ENCODE data around the gene NEK4.
"Not testable (repeated sequence)": the region's sequence is repeated elsewhere in the genome, so short reads cannot be mapped to it uniquely, and the experiment has no call there.

NEK4 gene

DNA sequence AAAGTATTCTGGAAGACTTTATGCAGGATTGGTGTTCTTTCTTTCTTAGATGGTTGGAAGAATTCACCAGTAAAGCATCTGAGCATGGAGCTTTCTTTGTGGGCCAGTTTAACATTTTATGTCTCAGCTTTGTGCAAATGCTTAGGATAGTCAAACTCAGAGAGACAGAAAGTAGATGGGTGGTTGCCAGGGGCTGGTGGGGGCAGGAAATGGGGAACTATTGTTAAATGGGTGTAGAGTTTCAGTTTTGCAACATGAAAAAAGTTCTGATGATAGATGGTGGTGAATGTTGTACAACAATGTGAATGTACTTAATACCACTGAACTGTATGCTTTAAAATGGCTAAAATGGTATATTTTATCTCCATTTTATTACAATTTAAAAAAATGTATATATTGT lies 40.1 kb downstream of the NEK4 start:
- no peak for DNase-seq

DNA sequence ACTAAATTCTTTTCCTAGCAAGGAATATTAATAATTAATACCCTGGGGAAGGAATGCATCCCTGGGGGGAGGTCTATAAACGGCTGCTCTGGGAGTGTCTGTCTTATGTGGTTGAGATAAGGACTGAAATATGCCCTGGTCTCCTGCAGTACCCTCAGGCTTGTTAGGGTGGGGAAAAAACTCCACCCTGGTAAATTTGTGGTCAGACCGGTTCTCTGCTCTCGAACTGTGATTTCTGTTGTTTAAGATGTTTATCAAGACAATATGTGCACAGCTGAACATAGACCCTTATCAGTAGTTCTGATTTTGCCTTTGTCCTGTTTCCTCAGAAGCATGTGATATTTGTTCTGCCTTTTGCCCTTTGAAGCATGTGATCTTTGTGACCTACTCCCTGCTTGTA lies 42.0 kb downstream of the NEK4 start:
- not testable (repeated sequence) for DNase-seq

DNA sequence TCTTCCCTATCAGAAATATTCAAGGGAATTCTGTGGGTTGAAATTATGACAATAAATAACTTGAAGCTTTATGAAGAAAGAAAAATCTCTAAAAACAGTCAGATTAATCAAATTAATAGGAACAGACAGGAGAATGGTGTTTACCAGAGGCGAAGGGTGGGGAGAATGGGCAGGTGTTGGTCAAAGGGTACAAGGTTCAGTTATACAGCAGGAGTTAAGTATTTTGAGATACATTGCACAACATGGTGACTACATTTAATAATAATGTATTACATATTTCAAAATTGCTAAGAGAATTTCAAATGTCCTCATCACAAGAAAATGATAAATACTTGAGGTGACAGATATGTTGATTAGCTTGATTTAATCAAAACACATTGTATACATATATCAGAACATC lies 46.2 kb downstream of the NEK4 start:
- no peak for DNase-seq

DNA sequence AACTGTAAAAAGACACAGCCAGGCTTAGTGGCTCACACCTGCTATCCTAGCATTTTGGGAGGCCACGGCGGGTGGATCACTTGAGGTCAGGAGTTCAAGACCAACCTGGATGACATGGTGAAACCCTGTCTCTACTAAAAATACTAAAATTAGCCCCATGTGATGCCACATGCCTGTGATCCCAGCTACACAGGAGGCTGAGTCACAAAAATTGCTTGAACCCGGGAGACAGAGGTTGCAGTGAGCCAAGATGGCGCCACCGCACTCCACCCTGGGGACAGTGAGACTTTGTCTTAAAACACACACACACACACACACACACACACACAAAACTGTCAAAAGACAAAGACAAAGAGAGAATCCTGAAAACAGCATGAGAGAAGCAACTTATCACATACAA lies 46.8 kb downstream of the NEK4 start:
- DNase-seq = no peak

DNA sequence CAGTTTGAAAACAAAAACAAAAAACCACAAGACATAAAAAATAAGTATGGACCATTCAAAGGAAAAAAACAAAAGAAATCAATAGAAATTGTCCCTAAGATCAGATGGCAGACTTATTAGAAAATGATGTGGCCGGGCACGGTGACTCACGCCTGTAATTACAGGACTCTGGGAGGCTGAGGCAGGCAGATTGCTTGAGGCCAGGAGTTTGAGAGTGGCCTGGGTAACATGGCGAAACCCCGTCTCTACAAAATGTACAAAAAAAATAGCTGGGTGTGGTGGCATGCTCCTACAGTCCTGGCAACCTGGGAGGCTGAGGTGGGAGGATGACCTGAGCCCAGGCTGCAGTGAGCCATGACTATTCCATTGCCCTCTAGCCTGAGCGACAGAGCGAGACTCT lies 48.2 kb downstream of the NEK4 start:
- no peak for DNase-seq

DNA sequence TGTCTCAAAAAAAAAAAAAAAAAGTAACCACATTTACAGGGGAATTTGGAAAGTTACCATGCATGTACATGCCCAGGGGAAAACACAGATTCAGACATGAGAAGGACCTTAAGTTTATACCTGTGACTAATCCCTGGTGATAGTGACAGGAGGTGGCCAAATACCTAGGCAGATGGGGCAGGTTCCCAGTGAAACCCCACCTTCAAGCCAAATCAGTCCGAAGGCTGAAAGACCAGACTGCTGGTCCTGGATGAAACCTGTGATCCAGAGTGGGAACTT lies 49.1 kb downstream of the NEK4 start:
- no peak for DNase-seq

DNA sequence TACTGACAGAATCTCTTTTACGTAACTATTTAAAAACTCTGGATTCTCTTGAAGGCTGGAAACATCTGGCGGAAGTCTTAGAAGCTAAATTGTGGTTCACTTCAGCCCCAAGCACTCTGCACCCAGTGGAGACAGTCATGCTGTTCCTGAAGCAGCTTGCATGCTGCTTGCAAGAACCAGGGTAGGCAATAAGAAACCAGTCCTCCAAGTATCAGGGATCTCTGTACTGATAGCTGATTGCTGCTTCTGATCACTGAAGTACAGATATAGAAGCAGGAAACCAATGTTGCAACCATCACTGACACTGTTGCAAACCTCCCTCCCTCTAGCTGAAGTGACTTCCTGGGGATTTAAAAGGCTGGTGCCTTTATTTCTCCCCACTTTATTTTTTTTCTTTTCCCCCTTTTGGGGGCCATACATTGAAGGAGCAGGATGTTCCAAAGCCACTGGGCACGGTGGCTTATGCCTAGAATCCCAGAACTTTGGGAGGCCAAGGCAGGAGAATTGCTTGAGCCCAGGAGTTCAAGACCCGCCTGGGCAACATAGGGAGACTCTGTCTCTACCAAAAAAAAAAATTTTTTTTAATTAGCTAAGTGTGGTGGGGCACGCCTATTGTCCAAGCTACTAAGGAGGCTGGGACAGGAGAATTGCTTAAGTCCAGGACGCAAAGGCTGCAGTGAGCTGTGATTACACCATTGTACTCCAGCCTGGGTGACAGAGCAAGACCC lies 49.6 kb downstream of the NEK4 start:
- DNase-seq = peak; percentile 90

DNA sequence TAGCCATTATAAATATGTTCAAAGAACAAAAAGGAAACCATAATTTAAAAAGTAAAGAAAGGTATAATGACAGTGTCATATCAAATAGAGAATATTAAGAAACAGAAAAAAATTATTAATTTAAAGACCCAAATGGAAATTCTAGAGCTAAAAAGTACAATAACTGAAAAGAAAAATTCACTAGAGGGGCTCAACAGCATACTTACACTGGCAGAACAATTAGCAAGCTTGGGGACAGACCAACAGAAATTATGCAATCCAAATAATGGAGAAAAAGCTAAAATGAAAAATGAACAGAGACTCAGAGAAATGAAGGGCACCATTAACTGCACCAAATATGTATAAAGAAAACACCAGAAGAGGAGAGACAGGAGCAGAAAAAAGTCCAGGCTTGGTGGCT lies 51.1 kb downstream of the NEK4 start:
- DNase-seq = no peak

DNA sequence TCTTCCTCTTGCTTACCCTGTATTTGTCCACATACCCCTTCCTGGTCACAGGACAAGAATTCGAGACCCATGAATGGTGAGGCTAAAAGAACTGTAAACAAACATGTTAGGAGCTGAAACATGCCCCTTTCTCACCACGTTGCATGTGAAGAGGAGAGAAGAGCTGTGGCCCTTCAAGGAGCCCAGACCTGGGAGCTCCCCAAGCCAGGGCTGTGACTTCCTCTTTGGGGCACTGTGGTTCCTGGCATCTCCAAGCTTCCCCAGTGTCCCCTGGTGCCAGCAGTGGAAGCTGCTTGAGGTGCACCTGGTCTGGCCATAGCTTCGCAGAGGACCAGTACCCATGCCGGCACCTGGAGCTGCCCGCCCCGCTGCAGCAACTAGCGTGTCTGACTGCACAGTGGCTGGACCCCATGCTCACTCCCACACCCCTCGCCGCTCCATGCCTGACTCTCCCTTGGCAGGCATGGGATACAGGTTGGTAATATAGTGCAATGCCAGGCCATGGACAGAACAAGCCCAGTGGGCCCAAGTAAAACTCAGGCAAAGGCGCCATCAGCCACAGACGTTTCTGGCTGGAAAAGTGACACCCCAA lies 54.9 kb downstream of the NEK4 start:
- DNase-seq = no peak

DNA sequence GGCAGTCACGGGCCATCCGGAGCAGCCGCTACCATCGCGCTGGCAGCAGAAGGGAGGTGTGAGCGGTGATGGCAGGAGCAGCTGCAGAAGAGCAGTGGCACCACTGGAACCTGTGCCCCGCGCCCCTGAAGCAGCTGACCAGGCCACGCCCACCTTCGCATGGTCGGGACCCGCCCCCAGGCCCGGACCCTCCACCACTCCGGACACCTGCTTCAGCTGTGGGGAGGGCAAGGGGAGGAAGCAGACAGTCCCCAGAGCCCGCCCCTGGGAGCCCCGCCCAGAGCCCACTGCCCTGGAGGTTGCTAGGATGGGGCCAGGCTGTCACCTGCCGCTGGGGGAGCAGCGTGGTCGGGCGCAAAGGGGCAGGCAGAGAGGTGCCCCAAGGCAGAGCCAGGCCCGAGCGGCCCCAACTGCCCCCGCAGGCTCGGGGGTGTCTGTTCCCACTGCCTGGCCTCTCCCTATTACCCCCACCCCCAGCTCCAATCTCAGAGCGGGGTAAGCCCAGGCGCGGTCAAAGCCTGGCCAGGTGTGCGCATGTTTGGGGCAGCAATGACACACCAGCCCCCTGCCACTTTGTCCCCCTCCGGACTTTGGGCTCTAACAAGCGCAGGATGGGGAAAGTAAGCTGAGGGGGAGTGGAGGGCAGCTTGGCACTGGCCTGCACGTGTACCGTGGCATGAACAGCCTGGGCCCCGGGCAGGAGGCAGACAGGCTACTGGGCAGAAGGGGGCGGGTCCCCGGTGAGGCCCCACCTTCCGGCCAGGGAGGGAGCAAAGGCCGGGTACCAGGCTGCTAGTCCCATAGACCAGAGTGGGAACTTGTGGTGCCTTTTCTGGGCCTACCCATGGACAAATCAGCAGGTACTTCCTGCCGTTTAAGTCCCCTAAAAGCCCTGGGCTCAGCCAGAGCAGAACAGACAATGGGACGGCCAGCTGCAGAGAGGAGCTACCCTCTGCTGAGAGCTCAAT lies 56.1 kb downstream of the NEK4 start:
- no peak for DNase-seq

DNA sequence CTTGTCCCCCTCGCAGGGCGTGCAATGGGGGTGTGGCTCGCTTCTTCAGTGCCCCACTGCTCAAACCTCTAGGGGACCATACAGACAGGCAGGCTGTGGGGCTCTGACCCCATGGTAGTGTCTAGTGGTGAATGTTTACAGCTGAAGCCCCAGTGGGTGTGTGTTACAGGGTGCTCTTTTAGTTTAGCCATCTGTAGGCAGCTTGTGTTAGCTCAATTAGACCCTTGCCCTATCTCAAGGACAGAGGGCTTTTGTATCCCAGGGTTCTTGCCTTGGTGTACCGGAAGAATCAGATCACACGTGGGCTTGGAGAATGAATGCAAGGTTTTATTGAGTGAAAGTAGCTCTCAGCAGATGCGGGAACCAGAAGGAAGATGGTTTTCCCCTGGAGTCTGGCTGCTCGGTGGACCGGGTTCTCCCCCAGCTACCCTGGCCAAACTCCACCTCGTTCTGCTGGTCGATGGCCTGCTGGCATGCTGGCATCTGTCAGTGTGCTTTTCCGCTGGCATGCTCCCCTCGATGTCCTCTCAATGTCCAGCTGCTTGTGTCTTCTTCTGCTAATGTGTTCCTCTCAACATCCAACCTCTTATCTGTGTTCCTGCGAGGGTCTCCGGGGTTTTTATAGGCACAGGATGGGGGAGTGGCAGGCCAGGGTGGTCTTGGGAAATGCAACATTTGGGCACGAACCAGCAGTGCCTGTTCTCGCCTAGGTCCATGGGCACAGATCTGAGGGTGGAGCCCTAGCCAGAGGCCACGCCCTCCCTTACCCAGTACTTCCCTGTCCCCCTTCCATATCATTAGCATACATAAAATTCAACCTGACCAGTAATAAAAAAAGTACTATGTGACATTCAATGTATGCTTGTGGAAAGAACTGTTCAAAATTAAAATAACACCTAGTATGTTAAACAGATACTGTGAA lies 58.2 kb downstream of the NEK4 start:
- no peak for DNase-seq

DNA sequence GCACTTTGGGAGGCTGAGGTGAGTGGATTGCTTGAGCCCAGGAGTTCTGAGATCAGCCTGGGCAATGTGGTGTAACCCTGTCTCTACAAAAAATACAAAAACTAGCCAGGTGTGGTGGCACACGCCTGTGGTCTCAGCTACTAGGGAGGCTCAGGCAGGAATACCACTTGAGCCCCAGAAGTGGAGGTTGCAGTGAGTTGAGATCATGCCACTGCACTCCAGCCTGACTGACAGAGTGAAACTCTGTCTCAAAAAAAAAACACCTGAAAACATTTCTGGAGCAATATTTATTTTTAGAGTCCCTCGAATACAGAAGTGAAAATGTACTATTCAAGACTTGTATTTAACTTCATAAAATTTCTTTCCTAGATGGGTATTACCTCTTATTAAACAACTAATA lies 60.2 kb downstream of the NEK4 start:
- no peak for DNase-seq

DNA sequence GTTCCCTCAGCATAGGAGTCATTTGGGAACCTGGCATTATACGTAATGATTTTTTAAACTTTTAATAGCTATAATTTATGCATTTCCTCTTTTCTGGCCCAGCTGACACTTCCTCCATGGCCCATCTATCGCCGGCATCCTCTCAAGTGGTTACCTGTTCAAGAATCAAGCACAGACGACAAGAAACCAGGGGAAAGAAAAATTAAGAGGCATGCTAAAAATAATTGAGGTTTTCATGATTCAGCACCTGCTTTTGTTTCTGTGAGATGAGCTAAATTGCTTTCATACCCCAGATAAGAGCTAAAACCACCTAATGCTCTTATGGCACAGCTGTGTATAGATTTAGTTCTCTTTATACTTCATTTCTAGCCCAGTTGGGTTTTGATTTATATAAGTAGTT lies 63.2 kb downstream of the NEK4 start:
- no peak for DNase-seq

DNA sequence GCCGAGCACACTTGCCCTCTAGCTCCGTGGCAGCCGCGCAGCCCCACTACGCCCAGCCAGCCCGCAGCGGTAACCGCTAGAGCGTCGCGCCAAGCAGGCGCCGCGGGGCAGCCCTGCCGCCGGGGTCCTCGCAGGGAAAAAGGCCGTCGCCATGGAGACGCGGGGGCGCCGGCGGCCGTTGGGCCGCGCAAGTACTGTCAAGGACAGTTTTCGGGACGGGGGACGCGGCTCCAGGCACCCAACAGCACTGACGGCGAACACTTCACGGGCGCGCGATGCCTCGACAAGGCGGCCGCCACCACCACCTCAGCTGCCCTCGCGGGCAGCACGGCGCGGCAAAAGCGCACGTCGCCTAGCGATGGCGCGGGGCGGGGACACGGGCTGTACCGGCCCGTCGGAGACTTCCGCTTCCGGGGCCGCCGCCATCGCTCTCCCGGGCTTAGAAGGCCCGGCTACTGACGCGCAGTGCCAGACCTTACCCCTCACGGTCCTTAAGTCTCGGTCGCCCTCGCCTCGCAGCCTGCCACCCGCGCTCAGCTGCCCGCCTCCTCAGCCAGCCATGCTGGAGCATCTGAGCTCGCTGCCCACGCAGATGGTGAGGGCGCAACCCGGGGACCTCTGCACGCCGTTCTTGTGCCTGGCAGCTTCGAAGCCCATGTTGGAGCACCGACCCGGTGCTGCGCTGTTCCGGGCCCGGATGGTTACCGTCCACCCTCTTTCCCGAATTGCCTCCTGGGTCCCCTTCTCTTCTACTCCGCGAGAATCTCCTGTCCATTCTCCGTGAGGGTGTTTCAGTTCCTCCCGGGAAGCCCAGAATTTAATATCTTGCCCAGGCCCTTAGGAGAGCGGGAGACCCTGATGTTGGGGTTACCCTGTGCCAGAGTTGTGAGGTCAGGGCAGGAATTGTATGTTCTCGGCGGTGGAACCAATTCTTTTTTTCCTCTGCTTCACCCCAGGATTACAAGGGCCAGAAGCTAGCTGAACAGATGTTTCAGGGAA lies 64.8 kb downstream of the NEK4 start, which contains the start of the genes GLT8D1 and SPCS1:
Gene GLT8D1 (minus strand): TSS at position 104 of the 999 bp plus-strand sequence. CDS start 5,331 bp downstream, outside the sequence.
Gene SPCS1 (plus strand): TSS at position 419 of the 999 bp plus-strand sequence. CDS start 141 bp downstream, at position 560.
- DNase-seq = peak; percentile 84

DNA sequence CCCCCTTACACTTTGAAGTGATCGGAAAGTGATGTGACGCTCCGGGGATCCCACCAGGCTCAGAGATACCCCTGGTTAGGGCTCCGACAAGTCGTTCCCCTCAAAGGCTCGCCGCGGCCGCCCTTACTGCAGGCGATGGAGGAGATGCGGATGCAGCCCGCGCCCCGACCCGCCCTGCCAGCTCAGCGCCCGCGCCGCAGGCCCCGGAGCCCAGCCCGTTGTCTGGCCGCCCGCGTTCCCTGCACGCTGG lies 65.4 kb downstream of the NEK4 start:
- DNase-seq = no peak

DNA sequence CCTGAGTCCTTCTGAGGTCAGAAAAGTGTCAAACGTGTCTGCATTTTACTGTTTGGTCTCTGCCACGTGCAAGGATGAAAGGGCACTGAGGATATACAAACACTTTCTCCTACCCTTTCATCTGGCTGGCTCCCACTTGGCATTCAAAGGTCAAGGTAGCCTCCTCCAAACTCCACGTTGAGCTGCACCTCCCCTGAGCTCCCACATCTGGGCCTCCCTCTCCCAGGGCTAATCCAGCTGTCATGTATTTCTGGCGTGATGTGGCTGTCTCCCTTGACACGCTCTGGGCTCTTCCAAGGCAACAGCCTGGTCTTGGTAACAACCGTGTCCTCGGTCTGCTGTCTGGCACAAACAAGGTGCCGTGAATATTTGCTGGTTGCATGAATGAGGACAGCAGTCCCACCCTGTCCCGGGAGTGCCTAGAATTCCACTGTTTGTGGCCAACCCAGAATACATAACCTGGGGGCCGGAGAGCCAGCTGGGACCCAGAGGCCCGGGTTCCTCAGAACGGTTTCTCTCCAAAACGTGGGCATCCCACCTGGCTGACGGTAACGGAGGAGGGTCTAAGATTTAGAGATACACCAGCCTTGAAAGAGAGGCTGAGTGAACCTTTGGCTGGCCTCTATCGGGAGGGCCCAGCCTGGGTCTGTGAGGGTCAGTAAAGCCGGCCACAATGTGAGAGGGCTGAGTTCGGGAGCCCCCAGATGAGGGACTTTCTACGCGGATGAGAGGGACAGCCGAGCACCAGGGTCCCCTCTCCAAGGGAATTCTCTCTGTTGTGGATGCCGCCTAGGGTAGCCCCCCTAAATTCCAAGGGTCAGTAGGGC lies 65.9 kb downstream of the NEK4 start:
- no peak for DNase-seq

DNA sequence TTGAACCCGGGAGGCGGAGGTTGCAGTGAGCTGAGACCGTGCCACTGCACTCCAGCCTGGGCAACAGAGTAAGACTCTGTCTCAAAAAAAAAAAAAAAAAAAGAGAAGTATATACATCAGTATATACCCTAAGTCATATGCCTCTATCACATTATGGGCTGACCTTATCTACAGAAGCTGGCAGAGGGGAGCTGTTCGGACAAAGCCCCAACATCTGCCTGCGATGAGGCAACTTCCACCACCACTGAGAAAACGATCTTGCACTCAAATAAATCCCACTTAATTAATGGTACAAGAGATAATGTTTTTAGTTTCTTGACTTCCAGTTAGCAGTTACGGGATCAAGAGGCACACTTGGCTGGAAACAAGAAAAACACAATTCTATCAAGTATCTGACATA lies 67.4 kb downstream of the NEK4 start:
- no peak for DNase-seq

DNA sequence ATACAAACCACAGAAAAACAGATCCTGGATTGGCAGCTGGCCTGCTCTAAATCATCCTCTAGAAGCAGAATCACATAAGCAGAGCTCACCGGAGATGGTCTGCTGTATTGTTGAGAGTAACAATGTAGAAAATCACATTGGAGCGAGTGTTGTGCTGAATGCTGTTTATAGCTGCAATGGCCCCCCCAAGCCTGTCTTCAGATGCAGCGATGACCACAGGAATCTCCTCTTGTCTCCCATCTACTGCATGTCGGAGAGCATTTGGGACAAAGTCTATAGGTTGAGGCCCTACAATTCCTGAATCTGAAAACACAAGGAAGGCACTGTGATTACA lies 73.1 kb downstream of the NEK4 start:
- DNase-seq = no peak

DNA sequence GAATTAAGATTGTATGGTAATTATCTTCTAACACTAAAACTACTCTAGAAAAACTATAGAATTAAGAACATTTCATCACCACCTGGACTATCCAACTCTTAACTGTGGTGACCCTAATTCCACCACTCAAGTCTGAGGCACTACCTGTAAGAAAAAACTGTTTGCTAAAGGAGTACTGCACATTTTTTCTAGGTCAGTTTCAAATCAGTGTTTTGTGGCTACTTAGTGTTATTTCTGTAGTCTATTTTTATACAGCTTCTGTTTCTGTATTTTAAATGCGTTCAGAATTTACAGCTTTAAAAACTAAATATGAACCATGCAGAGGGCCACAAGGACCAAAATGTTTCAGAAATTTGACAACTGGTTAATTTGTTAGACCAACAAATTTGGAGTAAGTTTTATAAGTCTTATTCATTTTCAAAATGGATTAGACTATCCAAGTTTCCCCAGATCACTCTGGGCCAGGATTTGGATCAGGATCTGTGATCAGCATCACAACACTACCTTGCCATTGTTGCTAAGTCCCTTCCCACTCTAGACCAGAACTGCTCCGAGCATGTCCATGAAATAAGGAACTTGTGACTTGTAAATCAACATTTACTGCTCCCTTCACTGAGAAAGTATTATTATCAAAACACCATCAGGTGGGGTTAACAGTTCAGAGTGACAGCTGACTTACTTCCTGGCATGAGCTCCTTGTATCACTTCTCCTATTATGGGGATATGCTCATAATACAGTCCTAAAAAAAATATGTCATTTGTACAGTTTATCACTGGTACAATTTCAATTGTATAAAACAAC lies 73.7 kb downstream of the NEK4 start:
- no peak for DNase-seq

Measured in GDM1 (cell line).